ENCODE data around the gene BDKRB2.

BDKRB2 gene

DNA sequence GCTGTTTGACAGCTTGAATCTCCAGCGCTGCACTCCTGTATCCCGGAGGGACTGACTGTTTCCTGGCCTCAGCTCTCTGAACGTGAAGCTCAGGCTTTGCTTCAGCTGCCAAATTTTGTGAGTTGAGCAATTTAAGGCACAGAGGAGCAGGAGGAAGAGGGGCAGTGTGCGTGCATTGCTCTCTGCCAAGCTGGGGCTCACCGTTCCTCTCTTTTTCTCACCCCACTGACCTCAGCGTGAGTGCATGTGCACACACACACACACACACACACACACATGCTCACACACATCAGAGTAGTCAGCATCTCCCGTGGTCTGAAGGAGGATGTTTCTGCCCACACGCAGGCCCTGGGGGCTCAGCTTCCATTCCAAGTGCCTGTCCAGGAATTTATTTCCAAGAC lies 27.8 kb upstream of the BDKRB2 start:
- DNase-seq (ENCODE audit: low spot score): no peak

DNA sequence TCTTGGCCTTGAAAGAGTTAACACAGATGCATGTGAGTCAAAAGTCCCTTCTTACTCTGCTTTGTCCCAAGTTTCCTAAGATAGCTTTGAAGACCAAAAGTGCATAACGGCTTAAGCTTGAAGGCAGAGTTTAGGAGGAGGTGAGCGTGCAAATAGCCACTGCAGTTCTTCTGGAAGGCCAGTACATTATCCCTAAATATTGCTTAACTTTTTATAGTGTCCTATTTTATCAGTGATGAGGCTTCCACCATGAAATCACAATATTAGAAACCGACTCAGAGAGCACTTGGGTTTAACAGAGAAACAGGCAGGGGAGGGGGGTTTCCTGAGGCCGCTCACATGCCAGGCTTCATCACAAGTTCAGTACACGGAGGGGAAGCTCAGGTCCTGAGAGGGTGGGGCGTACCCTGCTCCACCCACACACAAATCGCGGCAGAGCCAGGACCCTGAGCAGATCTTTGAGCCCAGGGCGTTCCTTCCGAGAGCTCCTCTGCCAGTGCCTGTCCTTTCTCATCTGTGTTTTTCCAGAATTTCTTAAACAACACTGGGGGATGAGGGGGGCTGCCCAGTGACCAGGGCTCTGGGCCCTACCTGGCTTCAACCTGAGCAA lies 26.8 kb upstream of the BDKRB2 start:
- DNase-seq (ENCODE audit: low spot score): no peak

DNA sequence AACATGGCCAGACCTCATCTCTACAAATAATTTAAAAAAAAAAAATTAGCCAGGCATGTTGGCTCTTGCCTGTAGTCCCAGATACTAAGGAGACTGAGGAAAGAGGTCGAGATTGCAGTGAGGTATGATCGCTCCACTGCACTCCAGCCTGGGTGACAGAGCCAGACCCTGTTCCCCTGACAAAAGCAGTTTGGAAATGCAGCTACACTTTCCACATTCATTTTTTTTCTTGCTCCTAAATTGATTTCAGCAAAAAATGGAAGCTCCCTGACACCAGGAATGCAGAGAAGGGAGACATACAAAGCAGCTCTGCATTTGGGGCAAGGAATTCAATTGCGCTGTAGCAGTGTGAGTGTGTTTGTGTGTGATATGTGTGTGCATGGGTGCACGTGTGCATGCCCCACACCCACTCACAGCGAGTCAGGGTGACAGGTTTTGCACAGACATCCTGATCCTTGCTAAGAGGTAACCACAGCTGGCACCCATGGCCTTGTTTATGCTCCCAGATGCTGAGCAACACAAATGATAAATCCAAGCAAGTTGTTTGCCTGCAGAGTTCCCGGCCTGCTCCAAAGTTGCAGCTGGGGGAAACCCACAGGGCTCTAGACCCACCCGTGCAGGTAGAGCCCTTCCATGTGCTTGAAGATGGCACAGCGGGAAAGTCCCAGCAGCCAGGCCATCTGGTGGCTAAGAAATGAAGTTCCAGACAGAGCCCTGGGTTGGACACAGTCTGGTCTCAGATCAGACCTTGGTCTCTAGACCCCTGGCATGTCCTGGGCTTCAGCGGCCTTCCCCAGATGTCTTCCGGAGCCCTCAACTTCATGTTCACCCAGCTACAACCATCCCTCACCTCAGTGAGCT lies 25.9 kb upstream of the BDKRB2 start:
- DNase-seq (ENCODE audit: low spot score): no peak

DNA sequence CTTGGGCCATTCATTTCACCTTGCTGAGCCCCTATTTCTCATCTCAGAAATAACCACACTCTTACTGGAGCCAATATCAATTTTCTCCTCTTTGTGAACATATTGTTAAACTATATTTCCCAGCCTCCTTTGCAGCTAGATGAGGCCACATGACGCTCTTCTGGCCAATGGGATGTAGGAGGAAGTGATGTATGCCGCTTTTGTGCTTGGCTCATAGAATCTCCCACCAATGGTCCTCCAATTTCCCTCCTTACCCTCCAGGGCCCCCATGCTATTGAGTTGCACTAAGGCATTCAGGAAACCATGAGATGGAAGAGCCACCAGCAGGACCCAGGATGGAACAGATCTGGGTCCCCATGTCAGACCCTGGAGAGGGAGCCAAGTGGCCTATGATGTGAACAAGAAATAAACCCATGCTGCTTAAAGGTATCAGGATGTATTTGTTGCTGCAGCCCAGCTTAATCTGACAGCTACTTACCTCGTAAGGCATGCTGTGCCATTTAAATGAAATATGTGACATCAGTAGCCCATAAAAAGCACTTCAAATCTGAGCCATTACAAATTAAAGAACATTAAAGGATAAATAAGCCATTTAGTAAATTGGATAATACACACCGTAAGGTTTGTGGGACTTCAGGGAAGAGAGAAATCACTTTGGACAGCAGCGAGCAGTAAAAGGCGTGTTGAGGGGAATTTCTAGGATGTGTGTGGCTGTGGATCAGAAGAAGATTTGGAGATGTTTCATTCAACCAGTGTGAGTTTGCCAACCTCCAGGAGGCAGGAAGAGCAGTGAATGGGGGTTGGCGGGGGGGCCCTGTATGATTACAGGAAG lies 24.4 kb upstream of the BDKRB2 start:
- no peak for DNase-seq (ENCODE audit: low spot score)

DNA sequence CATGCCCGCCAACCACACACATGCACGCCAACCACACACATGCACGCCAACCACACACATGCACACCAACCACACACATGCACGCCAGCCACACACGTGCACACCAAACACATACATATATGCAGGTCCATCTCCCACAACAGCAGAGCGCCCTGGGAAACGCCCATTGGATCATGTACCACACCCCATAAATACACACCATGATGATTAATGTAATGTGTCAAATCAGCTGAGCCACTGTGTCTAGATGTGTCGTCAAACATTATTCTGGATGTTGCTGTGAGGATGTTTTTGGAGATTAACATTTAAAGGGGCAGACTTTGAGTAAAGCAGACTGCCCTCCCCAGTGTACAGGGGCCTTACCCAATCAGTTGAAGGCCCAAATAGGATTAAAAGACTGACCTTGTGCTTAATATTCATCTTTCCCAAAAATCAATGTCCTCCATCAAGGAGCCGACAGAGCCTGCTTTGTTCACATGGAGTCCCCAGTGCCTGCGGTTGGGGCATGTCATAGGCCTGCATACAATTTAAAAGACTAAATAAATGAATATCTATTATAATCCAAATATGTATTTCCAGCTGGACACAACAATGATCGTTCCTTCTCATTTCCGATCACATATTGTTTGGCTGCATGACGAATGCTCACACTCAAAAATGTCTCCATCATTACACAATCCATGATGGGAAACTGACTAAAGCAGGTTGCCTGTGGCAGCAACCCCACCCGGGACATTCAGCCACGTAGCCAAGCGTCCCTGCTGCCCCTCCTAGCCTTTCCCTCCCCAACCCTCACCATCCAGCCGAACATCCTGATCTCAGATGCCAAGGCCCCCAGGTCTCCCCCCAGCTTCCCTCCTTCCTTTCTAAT lies 23.2 kb upstream of the BDKRB2 start:
- DNase-seq (ENCODE audit: low spot score): no peak

DNA sequence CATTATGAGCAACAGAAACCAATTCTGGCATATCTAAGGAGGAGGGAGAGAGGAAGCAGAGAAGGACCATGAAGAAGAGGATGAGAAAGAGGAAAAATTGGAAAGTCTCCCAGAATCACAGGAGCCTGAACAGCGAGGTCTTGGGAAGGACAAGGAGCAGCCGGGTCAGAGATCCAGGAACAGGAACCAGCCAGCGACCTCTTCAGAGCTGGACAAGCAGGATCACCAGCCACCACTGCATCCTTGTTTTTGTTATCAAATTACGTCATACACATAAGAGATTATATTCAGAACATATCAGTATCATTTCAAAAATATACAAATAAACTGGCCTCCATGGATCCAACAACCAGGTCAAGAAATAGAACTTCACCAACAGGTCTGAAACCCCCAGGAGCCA lies 22.1 kb upstream of the BDKRB2 start:
- DNase-seq (ENCODE audit: low spot score): no peak

DNA sequence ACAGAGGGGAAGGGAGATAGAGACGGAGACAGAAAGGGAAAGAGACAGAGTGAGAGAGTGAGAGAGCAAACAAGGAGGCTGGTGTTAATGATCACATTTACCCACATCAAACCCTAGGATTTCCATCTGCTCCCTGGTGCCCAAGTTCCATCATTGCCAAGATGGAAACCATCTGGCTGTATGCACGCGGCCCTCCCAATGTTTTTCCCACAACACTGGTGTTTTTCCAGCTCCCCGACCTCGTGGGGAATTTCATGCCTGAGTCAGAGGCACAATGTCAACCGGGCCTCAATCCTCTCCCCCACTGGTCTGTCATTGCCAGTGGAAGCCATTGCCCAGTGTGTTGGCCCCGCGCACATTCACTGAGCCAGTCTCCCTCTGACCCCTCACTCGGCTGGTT lies 19.9 kb upstream of the BDKRB2 start:
- DNase-seq (ENCODE audit: low spot score): no peak

DNA sequence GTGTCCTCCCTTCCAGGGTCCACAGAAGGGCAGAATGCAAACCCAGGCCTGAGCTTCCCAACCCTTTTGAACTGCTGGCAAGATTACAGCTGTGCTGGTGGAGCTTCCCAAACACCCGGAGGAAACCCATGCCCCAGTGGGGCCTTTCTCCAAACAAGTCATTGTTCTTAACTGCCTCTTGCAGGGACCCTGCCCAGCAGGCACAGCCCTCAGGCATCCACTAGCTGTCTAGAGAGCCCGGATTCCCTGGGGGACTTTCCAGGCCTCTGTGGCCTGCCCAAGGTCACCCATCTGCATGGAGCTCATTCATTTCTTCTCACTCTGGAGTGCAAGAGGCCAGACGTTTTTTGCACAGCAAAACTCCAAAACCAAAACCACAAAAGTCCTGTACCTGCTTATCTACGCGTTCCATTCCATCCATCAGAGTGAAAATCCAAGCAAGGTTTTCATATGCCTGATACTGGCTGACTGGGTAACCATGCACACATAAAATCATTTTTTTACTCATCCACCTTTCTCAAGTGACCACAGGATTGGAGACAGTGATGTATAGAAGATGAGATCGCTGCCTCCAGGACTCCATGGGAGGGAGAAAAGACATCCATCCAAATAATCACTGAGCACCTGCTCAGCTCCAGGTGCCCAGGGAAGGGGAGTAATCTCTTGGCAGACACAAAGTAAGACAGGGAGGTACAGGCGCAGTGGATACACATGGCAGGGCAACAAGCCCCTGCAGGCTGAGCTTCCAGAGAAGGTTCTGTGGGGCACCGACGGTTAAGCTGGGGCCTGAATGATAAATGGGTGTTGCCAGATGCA lies 17.2 kb upstream of the BDKRB2 start:
- no peak for DNase-seq (ENCODE audit: low spot score)

DNA sequence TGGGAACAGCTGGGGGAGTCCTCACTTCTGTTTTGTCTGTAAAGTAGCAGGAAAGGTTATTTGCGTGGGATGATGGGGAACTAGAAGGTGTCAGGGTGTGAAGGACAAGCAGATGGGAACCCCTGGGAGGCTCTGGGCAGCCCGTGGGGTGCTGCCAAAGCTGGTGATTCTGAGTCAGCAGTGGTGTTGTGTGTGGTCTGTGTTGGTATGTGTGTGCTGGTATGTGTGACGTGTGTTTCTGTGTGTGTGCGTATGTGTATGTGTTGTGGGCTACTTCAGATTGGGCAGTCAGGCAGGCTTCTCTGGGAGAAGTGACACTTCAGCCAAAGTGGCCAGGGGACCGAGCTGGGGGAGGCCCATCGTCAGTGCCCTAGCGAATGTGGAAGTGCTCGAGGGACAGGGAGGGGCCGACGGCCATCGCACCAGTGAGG lies 15.3 kb upstream of the BDKRB2 start:
- DNase-seq (ENCODE audit: low spot score): no peak

DNA sequence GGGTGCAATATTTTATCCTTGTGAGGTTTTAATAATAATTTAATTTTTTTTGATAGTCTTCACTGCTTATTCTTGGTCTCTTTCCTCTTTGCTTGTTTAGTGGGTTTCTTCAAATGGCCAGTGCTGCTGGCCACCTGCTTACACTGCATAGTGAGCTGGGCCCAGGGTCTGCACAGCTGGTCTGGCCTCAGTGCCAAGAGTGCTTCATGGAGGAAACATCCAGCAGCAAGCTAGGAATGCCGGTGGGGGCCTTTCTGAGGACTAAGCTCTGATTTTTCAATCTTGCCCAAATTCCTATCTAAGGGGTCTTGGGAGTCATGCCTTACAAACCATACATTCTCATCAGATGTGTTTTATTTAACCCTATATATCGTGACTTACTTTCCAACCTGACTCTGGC lies 13.3 kb upstream of the BDKRB2 start:
- DNase-seq (ENCODE audit: low spot score): no peak

DNA sequence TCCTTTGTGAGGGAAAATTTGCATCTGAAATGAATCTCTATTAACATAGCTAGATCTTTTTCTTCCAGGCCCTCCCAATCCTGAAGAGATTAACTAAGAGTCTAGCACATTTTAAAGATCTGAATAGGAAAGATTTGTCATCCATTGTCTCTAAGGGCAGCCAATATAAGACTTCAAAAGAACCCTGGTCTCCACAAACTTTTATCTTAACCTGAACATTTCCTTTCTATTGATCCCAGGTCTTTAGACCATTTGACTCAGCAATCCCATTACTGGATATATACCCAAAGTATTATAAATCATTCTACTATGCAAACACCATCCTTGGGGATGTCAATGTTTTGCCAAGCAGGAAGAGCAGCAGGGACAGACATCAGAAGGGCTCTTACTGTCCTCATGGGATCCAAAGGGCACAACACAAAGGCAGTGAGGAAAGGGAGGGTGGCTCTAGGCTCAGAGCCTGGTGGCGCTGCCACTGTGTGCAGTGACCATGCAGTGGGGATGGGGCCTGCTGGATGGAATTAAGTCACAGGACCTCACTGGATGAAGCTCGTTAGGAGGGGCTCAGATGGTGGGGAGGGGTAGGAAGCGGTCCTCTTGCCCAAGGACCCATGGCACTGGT lies 12.7 kb upstream of the BDKRB2 start:
- no peak for DNase-seq (ENCODE audit: low spot score)

DNA sequence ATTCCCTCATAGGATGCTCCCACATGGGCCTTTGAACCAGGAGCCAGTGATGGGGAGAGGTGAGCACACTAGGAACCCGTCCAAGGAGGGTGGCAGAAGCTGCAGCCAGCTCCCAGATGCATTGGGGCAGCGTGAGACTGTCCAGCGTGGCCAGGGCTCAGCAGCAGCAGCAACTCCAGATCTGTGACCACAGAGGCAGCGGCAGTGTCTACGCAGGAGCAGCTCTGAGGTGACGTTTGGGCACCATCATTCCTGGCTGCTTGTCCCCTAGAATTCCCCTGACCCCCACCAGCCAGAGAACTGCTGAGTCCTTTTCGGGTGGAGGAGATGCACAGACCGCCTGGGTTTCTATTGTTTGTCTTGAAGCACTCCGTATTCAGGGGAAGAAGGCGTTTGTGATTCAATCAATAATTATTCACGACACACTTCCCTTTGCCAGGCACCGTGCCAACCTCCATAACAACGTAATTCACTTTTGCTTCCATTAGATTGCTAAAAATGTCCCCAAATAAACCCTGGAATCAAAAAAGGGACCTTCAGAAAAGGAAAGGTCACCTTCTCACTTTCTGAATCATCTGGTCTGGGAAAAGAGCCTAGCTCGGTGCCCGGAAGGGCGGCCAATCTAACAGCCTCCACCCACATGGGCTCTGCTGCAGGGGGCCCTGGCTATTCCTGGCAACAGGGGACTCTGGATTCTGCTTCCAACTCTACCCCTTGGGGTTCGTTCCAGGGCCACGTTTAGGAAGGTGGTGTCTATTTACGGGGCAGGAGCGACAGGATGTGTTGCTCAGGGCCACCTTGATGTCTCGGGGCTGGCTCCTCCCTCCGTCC lies 11.4 kb upstream of the BDKRB2 start:
- no peak for DNase-seq (ENCODE audit: low spot score)

DNA sequence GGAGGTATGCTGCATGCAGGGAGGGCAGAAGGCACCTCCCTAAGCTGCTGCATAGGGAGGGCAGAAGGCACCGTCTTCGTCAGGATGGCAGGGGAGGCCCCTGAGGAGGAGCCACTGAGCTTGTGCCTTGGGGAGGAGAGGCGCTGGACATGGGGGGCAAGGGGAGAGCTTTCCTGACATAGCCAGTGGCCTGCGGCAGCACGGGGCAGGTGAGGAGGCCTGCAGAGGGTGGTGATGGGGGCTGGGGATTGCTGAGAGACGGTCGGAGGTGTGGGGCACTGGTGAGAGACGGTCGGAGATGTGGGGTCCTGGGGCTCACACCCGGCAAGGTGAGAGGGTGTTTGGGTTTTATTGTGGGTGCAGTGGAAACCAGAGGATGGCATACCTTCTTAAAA lies 10.4 kb upstream of the BDKRB2 start:
- no peak for DNase-seq (ENCODE audit: low spot score)

DNA sequence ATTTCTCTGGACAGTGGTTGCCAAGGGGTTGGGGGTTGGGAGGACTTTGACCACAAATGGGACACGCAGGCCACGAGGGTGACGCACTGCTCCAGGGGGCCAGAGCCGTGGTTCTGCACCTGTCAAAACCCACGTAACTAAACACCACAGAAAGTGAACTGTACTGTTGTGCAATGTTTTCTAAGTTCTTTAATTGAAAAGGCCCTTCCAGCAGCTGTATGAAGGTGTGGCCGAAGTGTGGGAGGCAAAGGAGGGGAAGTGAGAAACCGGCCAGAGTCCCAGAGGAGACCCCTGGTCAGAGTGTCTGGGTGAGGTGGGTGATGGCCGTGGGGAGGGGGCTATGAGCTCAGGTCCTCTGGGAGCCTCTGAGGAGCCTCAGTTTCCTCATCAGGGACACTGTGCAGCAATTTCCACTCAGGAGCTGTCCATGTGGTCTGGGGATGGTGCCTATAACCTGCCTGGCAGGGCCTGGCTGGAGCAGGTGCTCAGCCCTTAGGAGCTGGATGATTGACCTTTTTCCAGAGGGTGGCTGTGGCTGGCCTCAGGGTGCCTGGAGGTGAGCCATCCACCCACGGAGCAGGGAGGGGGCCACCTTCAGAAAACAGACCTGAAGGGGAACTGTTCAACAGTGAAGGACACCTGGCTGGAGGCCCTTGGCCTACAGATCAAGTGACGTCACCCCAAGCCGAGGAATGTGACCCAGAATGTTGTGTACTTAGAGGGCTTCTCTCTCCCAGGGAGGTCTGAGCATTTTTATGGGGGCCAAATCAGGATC lies 9.8 kb upstream of the BDKRB2 start:
- DNase-seq (ENCODE audit: low spot score): no peak

DNA sequence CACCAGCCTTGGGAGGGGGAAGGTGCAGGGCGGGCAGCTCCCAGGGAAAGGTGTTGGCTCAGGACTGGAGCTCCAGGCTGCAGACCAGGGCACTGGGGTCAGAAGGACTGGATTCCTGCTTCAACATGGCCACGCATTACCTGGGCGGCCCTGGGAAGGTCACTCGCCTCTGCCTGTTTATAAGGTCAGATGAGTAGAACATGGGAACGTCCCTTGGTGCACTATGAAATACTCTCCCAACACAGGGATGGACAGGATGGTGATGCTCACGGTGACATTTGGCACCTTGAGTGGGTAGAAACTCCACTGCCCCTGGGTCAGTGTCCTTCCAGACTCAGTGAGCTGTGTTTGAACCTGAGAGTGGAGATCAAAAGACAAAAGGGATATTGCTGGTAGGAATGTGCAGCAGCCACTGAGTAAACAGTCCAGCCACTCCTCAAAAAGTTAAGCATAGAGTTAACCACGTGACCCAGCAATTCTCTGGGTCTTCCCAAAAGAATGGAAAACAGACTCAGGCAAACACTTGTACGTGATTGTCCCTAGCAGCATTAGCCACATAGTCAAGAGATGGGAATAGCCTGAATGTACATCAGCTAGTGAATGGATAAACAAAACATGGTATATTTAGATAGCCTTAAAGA lies 9.1 kb upstream of the BDKRB2 start:
- DNase-seq (ENCODE audit: low spot score): no peak

DNA sequence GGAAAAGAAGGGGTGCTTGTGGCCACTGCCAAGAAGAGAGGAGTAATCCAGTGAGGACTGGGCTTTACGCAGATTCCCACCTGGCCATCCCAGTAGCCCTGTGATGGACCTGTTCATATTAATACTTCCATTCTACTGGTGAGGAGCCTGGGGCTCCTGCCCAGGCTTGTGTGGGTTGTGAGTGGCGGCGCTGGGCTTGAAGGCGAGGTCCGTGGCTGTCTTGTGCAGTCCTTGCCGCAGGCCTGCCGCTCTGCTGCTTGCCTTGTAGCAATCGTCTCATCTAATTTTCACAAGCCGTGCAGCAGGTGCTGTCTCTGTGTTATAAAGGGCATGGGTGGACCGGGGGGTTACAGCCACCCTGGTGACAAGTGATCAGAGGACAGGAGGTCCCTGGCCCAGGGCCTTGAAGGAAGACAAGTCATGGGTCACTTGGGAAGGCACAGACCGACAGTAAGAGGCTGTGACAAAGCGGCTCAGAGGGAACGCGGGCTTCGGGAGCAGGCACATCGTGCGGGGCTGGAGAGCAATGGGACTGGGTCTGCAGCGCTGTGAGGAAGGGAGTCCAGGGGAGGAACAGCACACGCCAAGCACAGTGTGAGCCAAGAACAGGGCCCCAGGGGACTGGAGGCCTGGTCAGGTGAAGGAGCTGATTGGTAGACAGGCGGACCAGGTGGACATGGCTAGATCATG lies 7.3 kb upstream of the BDKRB2 start:
- DNase-seq (ENCODE audit: low spot score): no peak

DNA sequence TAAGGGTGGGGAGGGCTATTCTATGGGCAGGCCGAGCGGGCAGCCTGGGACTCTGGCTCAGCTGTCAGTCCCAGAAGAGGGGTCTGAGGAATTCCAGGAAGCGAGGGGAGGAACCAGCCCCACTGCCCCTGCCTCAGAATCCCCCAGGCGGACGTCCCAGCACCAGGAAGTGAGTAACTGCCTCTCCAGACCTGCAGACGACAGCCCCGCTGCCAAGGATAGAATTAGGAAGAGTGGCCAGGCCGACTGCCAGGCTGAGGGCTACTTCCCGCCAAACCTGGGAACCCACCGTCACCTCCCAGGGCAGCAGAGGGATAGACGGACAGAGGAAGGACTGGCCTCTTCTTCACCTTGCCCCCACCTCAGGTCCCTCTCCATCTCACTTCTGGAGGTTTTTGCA lies 6.7 kb upstream of the BDKRB2 start:
- DNase-seq (ENCODE audit: low spot score): no peak
